Effector memory CD4-positive, alpha-beta T cell (primary cell): ENCODE data around the gene TRIM74.
"Not testable (repeated sequence)": the region's sequence is repeated elsewhere in the genome, so short reads cannot be mapped to it uniquely, and the experiment has no call there.

Experiments
- DNase-seq, 3 donors: peaks; one replicate each; pipeline ENCODE4 v3.0.0-alpha.2; 2020
- H3K27ac ChIP-seq: 2 replicates; pipeline ENCODE4 v1.7.0; 2013; ENCODE audit warnings: mild to moderate bottlenecking, low read length, moderate library complexity; ENCODE audit not compliant: insufficient read depth, poor library complexity, severe bottlenecking
- H3K27me3 ChIP-seq: replicated peaks from 2 replicates; pipeline ENCODE4 v1.7.0; 2013; ENCODE audit warnings: mild to moderate bottlenecking, low read length; ENCODE audit not compliant: insufficient read depth, control insufficient read depth, poor library complexity, severe bottlenecking
- H3K36me3 ChIP-seq: 2 replicates; pipeline ENCODE4 v1.7.0; 2013; ENCODE audit warnings: mild to moderate bottlenecking, low read length, moderate library complexity; ENCODE audit not compliant: control insufficient read depth, insufficient read depth
- H3K4me1 ChIP-seq: 2 replicates; pipeline ENCODE4 v1.7.0; 2013; ENCODE audit warnings: low read length, mild to moderate bottlenecking; ENCODE audit not compliant: control insufficient read depth, insufficient read depth, poor library complexity, severe bottlenecking
- H3K4me3 ChIP-seq: 2 replicates; pipeline ENCODE4 v1.7.0; 2013; ENCODE audit warnings: low read length, low read depth, mild to moderate bottlenecking; ENCODE audit not compliant: insufficient read depth, poor library complexity, severe bottlenecking
- H3K9me3 ChIP-seq: 2 replicates; pipeline ENCODE4 v1.7.0; 2013; ENCODE audit warnings: mild to moderate bottlenecking, low read length, moderate library complexity; ENCODE audit not compliant: control insufficient read depth

Gene TRIM74

DNA sequence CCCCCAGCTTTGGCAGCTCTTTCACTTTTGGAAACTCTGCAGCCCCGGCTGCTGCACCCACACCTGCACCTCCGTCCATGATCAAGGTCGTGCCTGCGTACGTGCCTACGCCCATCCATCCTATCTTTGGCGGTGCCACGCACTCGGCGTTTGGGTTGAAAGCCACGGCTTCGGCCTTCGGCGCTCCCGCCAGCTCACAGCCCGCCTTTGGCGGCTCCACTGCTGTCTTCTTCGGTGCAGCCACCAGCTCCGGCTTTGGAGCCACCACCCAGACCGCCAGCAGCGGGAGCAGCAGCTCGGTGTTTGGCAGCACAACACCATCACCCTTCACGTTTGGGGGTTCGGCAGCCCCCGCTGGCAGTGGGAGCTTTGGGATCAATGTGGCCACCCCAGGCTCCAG is 26.3 kb downstream of the TRIM74 start:
- H3K9me3 ChIP-seq, H3K4me3 ChIP-seq, H3K27ac ChIP-seq, H3K27me3 ChIP-seq, H3K4me1 ChIP-seq, H3K36me3 ChIP-seq, DNase-seq: not testable (repeated sequence)

DNA sequence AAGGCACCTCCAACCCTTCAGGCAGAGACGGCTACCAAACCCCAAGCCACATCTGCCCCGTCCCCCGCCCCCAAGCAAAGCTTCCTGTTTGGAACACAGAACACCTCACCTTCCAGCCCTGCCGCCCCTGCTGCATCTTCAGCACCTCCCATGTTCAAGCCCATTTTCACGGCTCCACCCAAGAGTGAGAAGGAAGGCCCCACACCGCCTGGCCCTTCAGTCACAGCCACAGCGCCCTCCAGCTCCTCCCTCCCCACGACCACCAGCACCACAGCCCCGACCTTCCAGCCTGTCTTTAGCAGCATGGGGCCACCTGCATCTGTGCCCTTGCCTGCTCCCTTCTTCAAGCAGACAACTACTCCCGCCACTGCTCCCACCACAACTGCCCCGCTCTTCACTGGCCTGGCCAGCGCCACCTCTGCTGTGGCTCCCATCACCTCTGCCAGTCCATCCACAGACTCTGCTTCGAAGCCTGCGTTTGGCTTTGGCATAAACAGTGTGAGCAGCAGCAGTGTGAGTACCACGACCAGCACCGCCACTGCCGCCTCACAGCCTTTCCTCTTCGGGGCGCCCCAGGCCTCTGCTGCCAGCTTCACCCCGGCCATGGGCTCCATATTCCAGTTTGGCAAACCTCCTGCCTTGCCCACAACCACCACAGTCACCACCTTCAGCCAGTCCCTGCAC is 27.1 kb downstream of the TRIM74 start:
- H3K4me3 ChIP-seq, H3K9me3 ChIP-seq, H3K36me3 ChIP-seq, H3K27me3 ChIP-seq, H3K4me1 ChIP-seq, H3K27ac ChIP-seq, DNase-seq: not testable (repeated sequence)

DNA sequence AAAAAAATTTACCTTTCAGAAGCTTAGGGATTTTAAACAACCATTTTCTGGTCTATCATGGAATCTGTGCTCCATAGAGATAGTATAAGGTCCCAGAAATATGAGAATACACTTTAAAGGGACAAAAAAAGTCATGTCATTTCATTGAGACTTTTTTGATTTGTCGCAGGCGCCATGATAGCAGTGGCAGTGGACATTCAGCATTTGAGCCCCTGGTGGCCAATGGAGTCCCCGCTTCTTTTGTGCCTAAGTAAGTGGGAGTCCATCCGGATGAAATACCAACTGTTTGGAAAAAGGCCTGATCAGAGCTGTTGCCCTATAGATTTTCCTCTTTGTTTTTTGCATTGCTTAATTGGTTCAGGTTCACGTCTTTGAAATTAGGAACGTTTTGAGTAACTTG is 41.0 kb downstream of the TRIM74 start:
- peaks cover 33% of the 10 kb centered on the region for H3K36me3 ChIP-seq
- not testable (repeated sequence) for H3K27me3 ChIP-seq, H3K27ac ChIP-seq, H3K9me3 ChIP-seq, H3K4me3 ChIP-seq, DNase-seq
- H3K4me1 ChIP-seq = peaks cover 13% of the 10 kb centered on the region

DNA sequence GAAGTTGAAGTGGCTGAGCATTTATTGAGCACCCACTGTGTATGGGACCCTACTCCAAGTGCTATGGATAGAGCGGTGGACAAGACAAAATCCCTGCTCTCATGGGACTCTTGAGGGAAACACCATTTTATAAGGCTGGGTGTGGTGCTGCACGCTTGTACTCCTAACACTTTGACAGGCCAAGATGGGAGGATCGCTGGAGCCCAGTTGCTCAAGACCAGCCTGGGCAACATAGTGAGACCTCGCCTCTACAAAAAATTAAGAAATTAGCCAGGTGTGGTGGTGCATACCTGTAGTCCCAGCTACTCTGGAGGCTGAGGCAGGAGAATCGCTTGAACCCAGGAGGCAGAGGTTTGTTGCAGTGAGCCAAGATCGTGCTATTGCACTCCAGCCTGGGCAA is 41.5 kb downstream of the TRIM74 start:
- not testable (repeated sequence) for H3K27me3 ChIP-seq, H3K4me3 ChIP-seq, H3K27ac ChIP-seq, H3K9me3 ChIP-seq, DNase-seq
- Histone ChIP-seq H3K4me1 (peaks cover 13% of the 10 kb centered on the region), H3K36me3 (peaks cover 33% of the 10 kb centered on the region)

DNA sequence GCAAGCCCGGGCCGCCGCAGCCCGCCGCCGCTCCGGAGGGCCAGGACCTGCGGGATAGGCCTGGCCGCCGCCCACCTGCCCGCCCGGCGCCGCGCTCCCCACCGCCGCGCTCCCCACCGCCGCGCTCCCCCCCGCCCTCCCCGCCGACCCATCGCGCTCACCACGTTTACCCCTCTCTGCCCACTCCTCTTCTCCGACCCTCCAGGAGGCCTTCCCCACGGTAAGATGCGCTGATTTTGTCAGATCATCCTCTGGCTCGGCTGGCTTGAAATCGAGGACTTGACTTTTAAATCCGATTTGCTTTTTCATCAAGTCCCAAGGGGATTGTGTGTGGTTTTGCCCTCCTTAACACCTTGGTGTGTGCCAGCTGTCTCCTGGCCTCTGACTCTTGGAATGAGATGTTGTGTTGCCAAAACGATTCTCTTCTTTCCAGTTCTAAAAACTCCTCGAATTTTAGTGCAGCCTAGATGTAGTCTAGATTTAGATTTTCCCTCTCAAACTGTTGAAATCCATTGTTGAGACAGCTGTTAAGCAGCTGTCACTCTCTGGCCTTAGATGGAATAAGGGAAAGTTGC is 43.6 kb downstream of the TRIM74 start:
- H3K27me3 ChIP-seq = no peaks in the 10 kb centered on the region
- no peak for DNase-seq
- peaks cover 13% of the 10 kb centered on the region for H3K4me1 ChIP-seq
- peaks cover 27% of the 10 kb centered on the region for H3K36me3 ChIP-seq
- H3K27ac ChIP-seq = peak overlapping the region; percentile 96
- peak overlapping the region; percentile 77 for H3K4me3 ChIP-seq
- no peaks in the 10 kb centered on the region for H3K9me3 ChIP-seq

DNA sequence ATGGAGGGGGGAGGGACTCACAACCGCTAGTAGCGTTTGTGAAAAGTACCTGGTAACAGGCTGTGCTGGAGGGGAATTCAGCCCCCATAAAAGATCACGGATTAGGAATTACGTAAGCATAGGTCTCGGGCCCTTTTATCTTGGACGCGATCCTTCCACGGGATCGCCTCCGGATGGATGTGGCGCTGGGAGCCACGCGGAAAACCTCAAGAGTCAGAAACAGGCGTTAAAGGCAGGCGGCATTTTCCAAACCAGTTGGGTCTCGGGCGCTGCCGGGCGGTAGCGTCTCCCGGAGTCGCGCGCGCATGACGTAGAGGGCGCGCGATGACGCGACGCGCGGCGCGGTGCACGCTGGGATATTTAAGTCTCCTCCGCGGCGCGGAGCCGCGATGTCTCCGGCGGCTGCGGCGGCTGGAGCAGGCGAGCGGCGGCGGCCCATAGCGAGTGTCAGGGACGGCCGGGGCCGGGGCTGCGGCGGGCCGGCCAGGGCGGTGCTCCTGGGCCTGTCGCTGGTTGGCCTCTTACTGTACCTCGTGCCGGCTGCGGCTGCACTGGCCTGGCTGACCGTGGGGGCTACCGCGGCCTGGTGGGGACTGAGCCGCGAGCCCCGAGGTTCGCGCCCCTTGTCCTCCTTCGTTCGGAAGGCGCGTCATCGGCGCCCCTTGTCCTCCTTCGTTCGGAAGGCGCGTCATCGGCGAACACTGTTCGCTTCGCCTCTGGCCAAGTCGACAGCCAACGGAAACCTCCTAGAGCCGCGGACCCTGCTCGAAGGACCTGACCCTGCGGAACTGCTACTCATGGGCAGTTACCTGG is 44.3 kb downstream of the TRIM74 start, which contains the start of gene POM121:
Gene POM121, plus strand, starts transcription at position 363 of the 813 bp plus-strand sequence. Its CDS starts 27 bp downstream, at position 390.
- Histone ChIP-seq H3K4me3 (peak within 1 kb of the TSS; percentile 77), H3K27me3 (no peaks in the 10 kb centered on the region), H3K27ac (peak within 1 kb of the TSS; percentile 96), H3K9me3 (no peaks in the 10 kb centered on the region), H3K4me1 (peaks cover 13% of the 10 kb centered on the region), H3K36me3 (peaks cover 23% of the 10 kb centered on the region)
- DNase-seq = peak; percentile 65 to 77 (median 76)

DNA sequence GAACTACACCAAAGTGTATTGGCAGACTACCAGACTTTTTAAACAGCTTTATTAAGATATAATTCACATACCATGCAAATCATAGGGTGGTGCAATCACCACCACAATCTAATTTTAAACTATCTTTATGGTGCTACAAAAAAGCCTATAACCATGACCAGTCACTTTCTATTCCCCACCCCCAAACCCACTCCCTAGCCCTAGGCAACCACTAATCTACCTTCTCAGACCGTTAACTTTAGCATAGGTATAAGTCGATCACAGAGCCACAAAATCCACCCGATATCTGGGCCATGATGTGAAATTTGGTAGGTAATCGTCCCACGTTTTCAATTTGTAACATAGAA is 44.9 kb downstream of the TRIM74 start:
- Histone ChIP-seq H3K9me3 (no peaks in the 10 kb centered on the region), H3K36me3 (peaks cover 21% of the 10 kb centered on the region), H3K27ac (peak overlapping the region; percentile 96), H3K27me3 (no peaks in the 10 kb centered on the region), H3K4me3 (peak overlapping the region; percentile 77), H3K4me1 (peaks cover 13% of the 10 kb centered on the region)
- no peak for DNase-seq

DNA sequence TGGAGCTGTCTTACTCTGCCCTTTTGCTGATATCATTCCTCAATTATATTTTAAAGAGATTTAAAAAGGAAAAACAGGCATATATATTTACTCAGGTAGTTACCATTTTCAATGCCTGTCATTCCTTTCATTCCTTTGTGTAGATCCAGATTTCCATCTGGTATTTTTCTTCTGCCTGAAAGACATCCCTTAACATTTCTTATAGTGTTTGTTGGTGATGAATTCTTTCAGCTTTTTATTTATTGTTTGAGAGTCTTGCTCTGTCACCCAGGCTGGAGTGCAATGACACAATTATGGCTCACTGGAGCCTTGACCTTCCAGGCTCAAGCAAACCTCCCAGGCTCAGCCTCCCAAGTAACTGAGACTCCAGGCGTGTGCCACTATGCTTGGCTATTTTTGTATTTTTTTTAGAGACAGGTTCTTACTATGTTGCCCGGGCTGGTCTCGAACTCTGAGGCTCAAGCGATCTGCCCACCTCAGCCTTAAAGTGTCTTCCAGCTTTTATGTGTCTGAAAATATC is 50.0 kb downstream of the TRIM74 start:
- Histone ChIP-seq H3K36me3 (no peaks in the 10 kb centered on the region), H3K9me3 (no peaks in the 10 kb centered on the region), H3K27me3 (no peaks in the 10 kb centered on the region), H3K4me1 (peaks cover 4% of the 10 kb centered on the region), H3K4me3 (no peak overlapping the region), H3K27ac (no peak overlapping the region)
- no peak for DNase-seq

DNA sequence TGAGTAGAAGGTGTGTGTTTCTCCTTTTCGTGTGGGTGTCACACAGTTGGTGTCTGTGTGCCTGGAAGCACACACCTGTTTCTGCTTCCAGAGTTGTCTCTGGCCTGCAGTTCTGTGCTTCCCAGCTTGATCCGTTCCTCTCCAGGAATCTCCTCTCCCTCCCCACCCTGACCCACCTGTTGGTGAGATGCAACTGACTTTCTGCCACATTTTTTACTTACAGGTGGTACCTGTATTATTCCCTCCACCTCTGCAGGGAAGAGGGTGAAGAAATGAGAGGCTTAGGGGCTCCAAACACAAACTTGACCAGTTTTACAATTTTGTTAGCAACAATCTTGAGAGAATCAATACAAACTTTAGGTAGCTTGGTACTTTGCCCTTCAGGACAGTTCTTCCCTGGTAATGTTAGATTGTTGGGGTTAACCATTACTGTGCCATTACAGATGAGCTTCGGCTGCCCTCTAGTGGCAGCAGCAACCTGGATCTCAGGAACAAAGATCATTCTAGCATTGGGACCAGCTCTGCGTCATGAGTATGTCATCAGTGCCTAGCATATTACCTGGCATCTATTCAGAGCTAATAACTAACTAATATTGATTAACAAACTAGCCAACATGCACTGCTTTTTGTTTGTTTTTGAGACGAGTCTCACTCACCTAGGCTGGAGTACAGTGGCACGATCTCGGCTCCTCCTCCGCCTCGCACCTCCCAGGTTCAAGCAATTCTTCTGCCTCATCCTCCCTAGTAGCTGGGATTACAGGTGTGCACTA is 54.3 kb downstream of the TRIM74 start:
- H3K4me1 ChIP-seq, H3K36me3 ChIP-seq, H3K9me3 ChIP-seq, H3K4me3 ChIP-seq, H3K27me3 ChIP-seq, H3K27ac ChIP-seq: not testable (repeated sequence)
- peak in 2 of 3 donors; percentile 8 to 19 for DNase-seq
